HFF-Myc (cell line): ENCODE results near the gene TRERF1.

Experiments
- DNase-seq: peaks from one replicate; pipeline ENCODE4 v3.0.0-alpha.2; 2011; ENCODE audit warnings: low read depth; ENCODE audit errors: extremely low read depth
- H3K4me3 ChIP-seq: replicated peaks from 2 replicates; pipeline ENCODE4 v1.5.1; 2011; ENCODE audit warnings: low read depth, mild to moderate bottlenecking, control low read depth, low read length
- TF ChIP-seq, protein P1 (sequence below): IDR thresholded peaks from 2 replicates; pipeline ENCODE4 v1.5.1; 2012; ENCODE audit warnings: mild to moderate bottlenecking, low read depth, low read length, control low read depth; ENCODE audit errors: missing control alignments

TRERF1 gene

DNA sequence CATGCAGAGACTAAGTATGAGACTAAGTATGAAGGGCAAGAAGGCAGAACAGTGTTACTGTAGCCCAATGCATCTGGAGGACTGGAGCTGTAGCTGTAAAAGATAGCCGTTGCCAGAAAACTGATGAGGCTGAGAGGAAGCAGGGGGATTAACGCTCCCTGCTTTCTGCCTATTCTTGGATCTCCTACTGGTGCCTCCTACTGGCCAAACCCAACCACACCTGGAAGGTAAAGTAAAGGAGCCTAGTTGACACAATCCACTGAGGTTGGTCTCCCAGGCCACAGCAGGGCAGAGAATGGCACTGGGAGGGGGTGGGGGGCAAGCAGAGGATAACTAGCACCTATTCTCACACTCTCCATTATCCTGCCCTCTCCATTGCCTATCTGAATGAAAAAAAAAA is 129.1 kb downstream of the TRERF1 start:
- DNase-seq = no peak
- TF ChIP-seq, protein P1, sequence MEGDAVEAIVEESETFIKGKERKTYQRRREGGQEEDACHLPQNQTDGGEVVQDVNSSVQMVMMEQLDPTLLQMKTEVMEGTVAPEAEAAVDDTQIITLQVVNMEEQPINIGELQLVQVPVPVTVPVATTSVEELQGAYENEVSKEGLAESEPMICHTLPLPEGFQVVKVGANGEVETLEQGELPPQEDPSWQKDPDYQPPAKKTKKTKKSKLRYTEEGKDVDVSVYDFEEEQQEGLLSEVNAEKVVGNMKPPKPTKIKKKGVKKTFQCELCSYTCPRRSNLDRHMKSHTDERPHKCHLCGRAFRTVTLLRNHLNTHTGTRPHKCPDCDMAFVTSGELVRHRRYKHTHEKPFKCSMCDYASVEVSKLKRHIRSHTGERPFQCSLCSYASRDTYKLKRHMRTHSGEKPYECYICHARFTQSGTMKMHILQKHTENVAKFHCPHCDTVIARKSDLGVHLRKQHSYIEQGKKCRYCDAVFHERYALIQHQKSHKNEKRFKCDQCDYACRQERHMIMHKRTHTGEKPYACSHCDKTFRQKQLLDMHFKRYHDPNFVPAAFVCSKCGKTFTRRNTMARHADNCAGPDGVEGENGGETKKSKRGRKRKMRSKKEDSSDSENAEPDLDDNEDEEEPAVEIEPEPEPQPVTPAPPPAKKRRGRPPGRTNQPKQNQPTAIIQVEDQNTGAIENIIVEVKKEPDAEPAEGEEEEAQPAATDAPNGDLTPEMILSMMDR = peak; percentile 7
- H3K4me3 ChIP-seq = no peak overlapping the region

DNA sequence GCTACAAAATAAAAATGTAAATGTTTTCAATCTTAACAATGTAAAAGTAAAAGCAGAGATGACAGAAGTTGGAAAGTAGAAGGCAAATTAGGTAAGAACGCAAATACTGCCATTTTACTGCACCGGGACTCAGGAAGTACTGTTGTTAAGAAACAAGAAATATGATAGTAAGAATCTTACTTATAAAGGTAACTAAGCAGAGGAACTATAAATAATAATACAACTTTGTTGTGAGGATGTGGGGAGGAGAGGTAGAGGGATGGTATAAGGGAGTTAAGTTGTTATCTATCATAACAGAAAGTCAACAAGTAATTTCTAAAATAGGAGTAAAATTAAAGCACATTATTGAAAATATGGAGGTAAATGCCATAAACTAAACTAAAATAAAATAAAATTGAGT is 129.8 kb downstream of the TRERF1 start:
- H3K4me3 ChIP-seq = no peak overlapping the region
- TF ChIP-seq, protein P1 = no peak
- DNase-seq = no peak

DNA sequence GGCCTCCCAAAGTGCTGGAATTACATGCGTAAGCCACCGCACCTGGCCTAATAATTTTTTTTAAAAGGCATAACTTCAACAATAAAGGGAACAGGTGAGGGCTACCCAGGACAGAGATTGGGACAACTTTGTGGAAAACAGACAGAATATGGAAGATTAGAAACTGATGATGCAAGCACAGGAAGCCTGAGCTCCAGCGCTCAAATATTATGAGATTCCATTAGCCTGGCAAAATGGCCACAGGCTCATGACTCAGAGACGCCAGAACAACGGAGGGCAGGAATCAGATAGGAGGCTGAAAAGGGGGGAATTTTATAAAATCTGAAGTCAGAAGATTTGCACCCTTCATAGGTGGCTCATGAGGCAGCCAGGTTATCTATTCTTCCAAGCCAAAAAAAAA is 131.0 kb downstream of the TRERF1 start:
- no peak for DNase-seq
- H3K4me3 ChIP-seq = no peak overlapping the region
- TF ChIP-seq, protein P1 = no peak

DNA sequence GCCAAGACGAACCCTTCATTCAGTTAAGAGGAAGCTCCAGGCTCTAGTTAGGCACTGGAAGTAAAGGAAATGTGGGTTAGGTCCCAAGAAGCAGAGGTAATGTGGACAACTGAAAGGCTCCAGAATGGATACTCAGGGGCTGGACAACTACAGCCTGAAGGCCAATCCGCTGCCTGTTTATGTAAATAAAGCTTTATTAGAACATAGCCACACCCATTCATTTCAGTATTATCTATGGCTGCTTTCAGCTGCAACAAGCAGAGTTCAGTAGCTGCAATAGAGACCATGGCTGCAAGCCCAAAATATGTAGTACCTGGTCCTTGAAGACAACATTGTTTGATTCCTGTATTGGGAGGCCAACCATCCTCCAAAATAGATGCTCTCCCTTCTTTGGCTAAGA is 133.2 kb downstream of the TRERF1 start:
- no peak overlapping the region for H3K4me3 ChIP-seq
- TF ChIP-seq, protein P1 = no peak
- no peak for DNase-seq

DNA sequence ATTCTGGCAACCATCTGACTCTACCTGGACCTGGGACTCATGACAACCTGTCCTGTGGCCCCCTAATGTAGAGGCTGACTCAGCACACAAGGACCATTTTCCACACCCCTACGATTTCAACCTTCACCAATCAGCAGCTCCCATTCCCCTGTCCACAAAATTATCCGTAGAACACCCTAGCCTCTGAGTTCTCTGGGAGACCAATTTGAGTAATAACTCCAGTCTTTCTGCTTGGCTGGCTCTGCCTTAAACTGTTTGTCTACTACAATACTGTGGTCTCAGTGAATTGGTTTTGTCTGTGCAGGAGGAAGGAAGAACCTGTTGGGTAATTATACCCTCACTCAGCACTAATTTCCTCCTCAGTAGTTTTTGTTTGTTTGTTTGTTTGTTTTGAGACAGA is 134.7 kb downstream of the TRERF1 start:
- no peak for DNase-seq
- H3K4me3 ChIP-seq = no peak overlapping the region
- TF ChIP-seq, protein P1 = no peak

DNA sequence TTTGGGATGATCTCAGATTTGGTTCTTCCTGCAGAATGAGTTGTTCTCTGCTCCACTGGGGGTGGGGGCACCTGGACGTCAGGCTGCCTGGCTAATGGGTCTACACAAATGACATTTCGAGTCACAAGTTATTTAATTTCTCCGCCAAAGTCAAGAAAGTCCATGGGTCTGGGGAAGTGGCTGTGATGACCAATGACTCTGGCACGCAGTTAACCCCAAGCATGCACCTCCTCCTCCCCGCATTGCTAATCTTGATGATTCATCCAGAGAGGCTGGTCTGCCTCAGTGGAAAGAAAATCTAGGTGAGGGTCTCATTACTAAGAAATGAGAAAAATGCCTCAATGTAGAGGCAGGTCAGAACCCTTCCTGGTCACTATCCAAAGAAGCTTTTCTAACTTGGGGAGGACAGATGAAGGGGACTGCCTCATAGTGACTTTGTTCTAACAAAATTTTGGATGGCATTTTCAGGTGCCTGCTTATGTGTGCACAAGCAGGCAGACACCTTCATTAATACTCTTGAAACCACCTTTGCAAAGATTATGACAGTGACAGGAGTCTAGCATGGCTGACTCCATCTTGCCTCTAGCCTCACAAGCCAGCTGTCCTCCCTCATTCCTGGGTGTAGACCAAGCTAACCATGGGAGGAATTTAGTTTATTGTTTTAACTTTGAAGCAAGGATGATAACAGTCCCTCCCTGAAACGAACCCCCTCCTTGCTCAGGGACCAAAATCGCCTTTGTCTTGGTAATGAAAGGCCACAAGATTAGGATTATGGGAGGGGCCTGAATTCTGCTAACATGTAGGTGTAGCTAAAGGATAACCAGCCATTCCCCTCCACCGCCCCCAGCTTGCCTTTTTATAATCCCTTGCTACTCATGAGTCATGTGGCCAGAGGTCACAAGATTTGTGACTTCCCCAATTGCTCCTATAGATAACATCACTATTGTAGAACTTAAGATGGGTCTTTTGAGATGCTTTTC is 135.4 kb downstream of the TRERF1 start:
- H3K4me3 ChIP-seq = no peak overlapping the region
- TF ChIP-seq, protein P1 = no peak
- peak; percentile 93 for DNase-seq
